GM19397 (cell line): ENCODE data around the gene CCDC141.

Experiments
- ATAC-seq: cut with Tn5 transposase; IDR thresholded peaks from one replicate; pipeline ENCODE4 v1.9.1; 2021; ENCODE audit warnings: mild to moderate bottlenecking, moderate library complexity; ENCODE audit not compliant: unreplicated experiment

CCDC141 gene

GRCh38 chr2:178914259-178914849, 135.6 kb downstream of the CCDC141 start:
- ATAC-seq, result peak; percentile 94

- ATAC-seq, result no peak
Observed at GRCh38 chr2:178913049-178913441, 136.9 kb downstream of the CCDC141 start.

- ATAC-seq, result no peak
Observed at GRCh38 chr2:178912416-178913048, 137.4 kb downstream of the CCDC141 start.

GRCh38 chr2:178911039-178911438, 138.9 kb downstream of the CCDC141 start:
- no peak for ATAC-seq

GRCh38 chr2:178910005-178910404, 139.9 kb downstream of the CCDC141 start:
- ATAC-seq, result no peak

- ATAC-seq, result no peak
Observed at GRCh38 chr2:178909507-178909906, 140.4 kb downstream of the CCDC141 start.

- ATAC-seq, result no peak
Observed at GRCh38 chr2:178908810-178909209, 141.1 kb downstream of the CCDC141 start.

- no peak for ATAC-seq
Observed at GRCh38 chr2:178905261-178905660, 144.7 kb downstream of the CCDC141 start.

GRCh38 chr2:178899656-178900055, 150.3 kb downstream of the CCDC141 start:
- no peak for ATAC-seq

GRCh38 chr2:178895872-178896271, 154.1 kb downstream of the CCDC141 start:
- no peak for ATAC-seq

GRCh38 chr2:178895171-178895570, 154.8 kb downstream of the CCDC141 start:
- ATAC-seq, result no peak

- ATAC-seq, result no peak
Observed at GRCh38 chr2:178892751-178893625, 156.9 kb downstream of the CCDC141 start.

- no peak for ATAC-seq
Observed at GRCh38 chr2:178891959-178892485, 157.9 kb downstream of the CCDC141 start.

GRCh38 chr2:178891265-178891958, 158.5 kb downstream of the CCDC141 start:
- ATAC-seq, result peak; percentile 77

- ATAC-seq, result no peak
Observed at GRCh38 chr2:178886006-178886405, 163.9 kb downstream of the CCDC141 start.

- ATAC-seq, result no peak
Observed at GRCh38 chr2:178884440-178884839, 165.5 kb downstream of the CCDC141 start.

- ATAC-seq, result no peak
Observed at GRCh38 chr2:178882666-178883440, 167.1 kb downstream of the CCDC141 start.

GRCh38 chr2:178881075-178881474, 168.9 kb downstream of the CCDC141 start:
- ATAC-seq, result no peak

GRCh38 chr2:178880257-178880656, 169.7 kb downstream of the CCDC141 start:
- ATAC-seq, result no peak

GRCh38 chr2:178877874-178878273, 172.1 kb downstream of the CCDC141 start:
- no peak for ATAC-seq
